Stimulated activated CD4-positive, alpha-beta T cell treated with anti-CD3 and anti-CD28 coated beads, Interleukin-15, amount 100 ng/mL, for 1 hour (primary cell): ENCODE data around the gene SMG7.

Experiments
- DNase-seq, 2 donors: peaks; one replicate each; pipeline ENCODE4 v3.0.0-alpha.2; 2020; ENCODE audit warnings: low read depth in 1 of 2, low spot score in 1 of 2

SMG7 gene

GRCh38 chr1:183589384-183589783, 117.1 kb downstream of the SMG7 start:
- DNase-seq, result no peak

- DNase-seq, result no peak
These were observed 117.6 kb downstream of the SMG7 start for GRCh38 chr1:183589874-183590243.

GRCh38 chr1:183590244-183591191, 118.2 kb downstream of the SMG7 start, which contains the start of gene NCF2:
TSS of gene NCF2 (minus strand) at chr1:183590459. CDS start at chr1:183590329, 130 bp downstream.
- no peak for DNase-seq

GRCh38 chr1:183592733-183593132, 120.4 kb downstream of the SMG7 start:
- no peak for DNase-seq

- DNase-seq, result no peak
These were observed 121.1 kb downstream of the SMG7 start for GRCh38 chr1:183593356-183593755.

GRCh38 chr1:183595537-183595936, 123.2 kb downstream of the SMG7 start:
- DNase-seq, result no peak

- no peak for DNase-seq
These were observed 124.2 kb downstream of the SMG7 start for GRCh38 chr1:183596500-183596899.

- no peak for DNase-seq
These were observed 125.5 kb downstream of the SMG7 start for GRCh38 chr1:183597656-183598347.

GRCh38 chr1:183598386-183598785, 126.1 kb downstream of the SMG7 start:
- no peak for DNase-seq

GRCh38 chr1:183600136-183600535, 127.8 kb downstream of the SMG7 start:
- no peak for DNase-seq

- DNase-seq, result no peak
These were observed 128.3 kb downstream of the SMG7 start for GRCh38 chr1:183600634-183601033.

GRCh38 chr1:183602510-183602909, 130.2 kb downstream of the SMG7 start:
- DNase-seq, result no peak
